Stimulated activated CD8-positive, alpha-beta memory T cell treated with anti-CD3 and anti-CD28 coated beads, Interleukin-12 subunit alpha, Interleukin-12 subunit beta, amount 100 ng/mL, for 4 hours (primary cell): Measurements from ENCODE around the gene HADH.
"Not testable (repeated sequence)": the region's sequence is repeated elsewhere in the genome, so short reads cannot be mapped to it uniquely, and the experiment has no call there.

ENCODE experiments used
- DNase-seq: peaks from one replicate; pipeline ENCODE4 v3.0.0-alpha.2; 2020; ENCODE audit warnings: low read depth

The HADH gene

DNA sequence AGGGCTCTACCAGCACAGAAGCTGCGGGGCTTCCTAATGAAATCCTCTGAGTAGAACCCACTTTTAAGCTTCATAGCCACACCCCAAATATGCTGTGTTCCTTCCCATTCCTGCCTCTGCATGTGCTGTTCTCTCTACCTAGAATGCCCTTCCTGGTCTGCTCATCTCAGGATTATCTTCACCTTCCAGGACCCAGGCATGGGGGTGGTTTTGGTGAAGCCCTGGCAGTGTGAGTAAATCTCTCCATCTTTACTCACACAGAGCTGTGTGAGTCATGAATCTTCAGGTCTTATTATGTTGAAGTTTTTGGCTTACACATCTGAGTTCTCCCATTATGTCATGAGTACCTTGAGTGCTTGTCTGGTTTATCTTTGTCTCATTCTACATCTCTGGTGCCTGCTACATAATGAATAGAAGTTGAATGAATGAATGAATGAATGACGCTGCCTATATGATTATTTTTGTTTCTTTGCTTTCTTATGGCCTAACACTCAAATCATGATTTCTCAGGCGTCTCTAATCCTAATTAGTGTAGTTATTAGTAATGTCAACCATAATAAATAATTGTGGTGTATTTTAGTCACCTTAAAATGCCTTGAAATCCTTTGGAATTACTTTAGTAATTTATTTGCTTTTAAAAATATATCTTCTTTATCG is 41.9 kb downstream of the HADH start:
- DNase-seq, result no peak

- DNase-seq, result no peak
These were observed 43.7 kb downstream of the HADH start for GRCh38 chr4:108033348-108033747.

DNA sequence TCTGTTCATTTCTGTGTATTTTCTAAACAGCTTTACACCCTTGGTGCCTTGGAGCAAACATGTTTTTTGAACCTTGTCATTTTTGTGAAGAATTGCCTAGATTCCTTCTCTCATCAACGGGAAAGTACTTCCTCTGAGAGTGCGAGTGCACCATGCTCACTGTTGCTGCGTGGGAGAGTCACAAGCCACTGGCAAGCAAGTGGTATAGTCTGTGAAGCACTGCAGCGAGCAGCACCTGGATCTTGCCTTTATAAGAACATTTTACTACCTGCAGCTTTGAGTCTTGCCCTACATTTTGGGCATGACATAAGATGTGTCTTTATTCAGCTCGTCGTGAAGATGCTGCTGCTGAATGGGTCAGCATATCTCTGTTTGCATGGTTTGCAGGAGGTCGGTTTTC is 44.9 kb downstream of the HADH start:
- DNase-seq, result no peak

GRCh38 chr4:108035691-108036090 is 46.0 kb downstream of the HADH start:
- no peak for DNase-seq

DNA sequence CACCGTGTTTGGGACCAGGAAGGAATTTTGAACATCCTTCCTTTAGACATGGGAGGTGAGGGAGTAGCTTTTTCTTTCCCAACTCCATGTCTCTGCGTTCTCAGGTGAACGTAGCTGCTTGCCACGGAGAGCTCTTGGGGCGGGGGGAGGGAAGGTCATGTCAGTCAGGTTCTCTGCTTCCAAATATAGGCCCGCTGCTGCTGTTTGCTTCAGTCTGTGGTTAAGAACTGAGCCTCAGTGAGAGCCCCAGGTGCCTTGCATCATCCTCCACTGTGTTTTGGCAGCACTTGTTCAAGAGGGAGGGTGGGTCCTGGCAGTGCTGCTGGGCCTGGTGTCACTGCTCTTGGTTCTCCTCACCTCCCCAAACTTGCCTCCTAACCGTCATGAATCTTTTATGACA is 46.5 kb downstream of the HADH start:
- peak; percentile 28 for DNase-seq

- DNase-seq, result no peak
These were observed 48.2 kb downstream of the HADH start for GRCh38 chr4:108037884-108038283.

DNA sequence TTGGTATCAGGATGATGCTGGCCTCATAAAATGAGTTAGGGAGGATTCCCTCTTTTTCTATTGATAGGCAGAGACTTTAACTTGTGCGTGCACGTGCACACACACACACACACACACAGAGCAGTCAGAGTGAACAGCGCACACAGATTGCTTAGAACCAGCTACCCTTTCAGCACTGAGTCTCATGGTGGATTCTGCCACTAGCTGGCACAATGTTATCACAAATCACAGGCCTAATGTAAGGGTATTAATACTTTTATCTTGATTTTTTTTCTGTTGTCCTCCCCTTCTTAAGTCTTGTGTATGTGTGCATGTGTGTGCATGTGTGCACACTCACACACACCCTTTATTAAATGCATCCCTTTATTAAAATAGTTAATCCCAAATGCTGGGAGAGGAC is 53.2 kb downstream of the HADH start:
- DNase-seq, result no peak

- no peak for DNase-seq
These were observed 53.8 kb downstream of the HADH start for GRCh38 chr4:108043526-108043925.

- no peak for DNase-seq
These were observed 55.4 kb downstream of the HADH start for GRCh38 chr4:108044951-108045686.

DNA sequence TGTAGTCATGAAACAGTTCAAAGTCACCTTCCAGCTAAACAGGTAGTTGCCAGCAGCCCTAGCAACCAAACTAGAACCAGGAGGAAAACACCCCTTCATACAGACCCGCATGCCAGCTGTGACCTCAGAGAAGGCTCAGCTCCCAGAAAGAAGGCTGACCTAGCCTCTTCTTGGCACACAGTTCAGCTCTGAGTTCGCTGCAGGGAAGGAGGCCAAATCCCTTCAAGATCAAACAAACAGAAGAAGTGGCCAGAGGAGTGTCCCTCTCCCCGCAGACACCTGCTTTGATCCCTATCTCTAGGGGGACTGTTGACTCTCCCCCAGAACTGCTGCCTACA is 56.0 kb downstream of the HADH start:
- DNase-seq, result no peak

DNA sequence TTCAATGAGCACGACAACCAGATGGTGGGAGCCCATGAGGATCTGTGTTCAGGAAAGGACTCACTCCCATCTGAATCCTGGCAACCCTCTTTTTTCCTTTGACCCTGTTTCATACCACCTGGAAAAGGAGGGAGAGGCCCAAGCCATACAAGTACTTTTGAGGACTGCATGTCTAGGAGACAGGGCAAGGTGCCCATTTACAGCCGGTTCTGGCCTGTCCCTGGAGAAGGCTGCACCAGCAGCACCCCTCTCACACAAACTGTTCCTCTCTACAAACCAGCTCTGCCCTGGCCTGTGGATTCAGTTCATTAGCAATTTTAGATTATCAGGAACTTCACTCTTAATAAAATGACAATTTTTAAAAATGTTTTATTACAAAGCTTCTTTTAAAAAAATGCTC is 57.5 kb downstream of the HADH start:
- DNase-seq, result no peak

DNA sequence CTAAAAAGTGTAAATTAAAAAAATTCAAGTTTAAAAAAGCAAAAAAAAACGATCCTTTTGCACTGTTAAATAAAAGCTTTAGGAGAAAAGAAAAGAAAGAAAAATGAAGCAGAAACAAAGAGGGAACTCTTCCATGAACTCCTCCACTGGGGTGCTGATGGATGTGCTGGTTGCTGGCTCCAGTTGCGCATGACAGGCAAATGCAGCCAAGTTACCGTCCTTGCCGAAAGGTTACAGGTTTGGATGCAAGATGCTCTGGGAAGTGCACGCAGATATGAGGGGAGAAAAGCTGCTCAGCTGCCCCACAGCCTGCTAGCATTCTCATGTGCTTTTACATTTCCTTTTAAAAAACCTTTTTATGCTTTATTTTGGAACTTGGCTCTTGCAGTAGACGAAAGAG is 58.5 kb downstream of the HADH start:
- no peak for DNase-seq

DNA sequence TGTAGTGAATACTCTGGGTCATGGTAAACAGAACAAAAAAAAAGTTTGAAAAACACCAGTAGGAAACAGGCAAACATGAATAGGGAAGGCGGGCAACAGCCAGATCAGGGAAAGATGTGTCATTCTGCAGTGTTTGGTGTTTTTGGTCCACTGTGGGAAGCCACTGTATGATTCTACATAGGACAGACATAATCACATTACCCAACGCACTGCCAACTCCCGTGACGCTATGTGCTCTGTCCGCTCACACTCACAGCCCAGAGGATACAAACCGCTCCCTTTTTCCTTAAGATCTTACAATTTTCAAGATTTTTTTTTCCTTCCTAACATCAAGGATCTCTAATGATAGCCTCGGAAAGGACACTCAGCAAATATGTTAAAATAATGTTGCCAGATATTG is 59.3 kb downstream of the HADH start:
- no peak for DNase-seq

DNA sequence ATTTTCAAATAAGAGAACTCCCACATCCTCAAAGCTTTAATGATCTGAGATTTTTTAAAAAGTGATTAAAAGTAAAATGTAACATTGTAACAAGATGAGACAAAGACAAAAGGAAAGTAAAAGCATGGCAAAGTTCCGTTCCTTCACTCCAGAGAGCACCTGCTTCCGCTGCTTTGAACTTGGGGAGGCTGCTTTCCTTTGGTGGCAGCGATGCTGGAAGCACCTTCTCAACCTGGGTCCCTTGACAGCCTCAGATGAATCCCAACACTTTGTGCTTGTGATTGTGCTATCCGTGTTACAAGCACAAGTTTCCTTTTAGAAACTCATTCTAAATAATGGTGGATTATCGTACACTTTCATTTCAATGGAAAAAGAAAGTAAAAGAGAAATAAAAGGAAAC is 59.7 kb downstream of the HADH start:
- DNase-seq, result no peak

GRCh38 chr4:108050166-108051111 is 60.8 kb downstream of the HADH start:
- not testable (repeated sequence) for DNase-seq

- DNase-seq, result no peak
These were observed 61.7 kb downstream of the HADH start for GRCh38 chr4:108051343-108051742.

- no peak for DNase-seq
These were observed 63.0 kb downstream of the HADH start for GRCh38 chr4:108052558-108053120.

DNA sequence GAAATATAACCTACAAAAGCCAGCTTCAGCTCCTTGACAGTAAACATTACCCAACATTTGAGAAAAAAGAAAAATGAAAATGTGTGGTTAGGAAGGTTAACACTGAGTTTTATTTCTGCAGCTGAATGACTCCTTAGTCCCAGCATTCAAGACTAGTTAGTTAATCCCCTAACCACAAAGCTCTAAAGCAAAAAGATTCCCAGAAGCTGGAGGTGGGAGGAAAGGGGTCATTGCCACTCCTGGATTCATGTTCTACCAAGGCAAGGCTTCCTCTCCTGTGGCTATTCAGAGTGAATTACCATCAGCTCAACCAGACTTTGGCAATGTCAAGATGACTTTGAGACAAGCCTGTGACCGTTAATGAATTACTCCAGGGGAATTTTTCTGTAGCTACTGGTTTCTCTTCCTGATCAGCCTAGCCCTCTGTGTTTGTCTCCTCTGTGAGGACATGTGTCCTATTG is 63.6 kb downstream of the HADH start:
- no peak for DNase-seq

GRCh38 chr4:108054025-108054638 is 64.4 kb downstream of the HADH start:
- DNase-seq, result no peak

GRCh38 chr4:108055787-108056186 is 66.1 kb downstream of the HADH start:
- no peak for DNase-seq

GRCh38 chr4:108056418-108056817 is 66.7 kb downstream of the HADH start:
- no peak for DNase-seq
